ENCODE data around the gene NREP.

Gene NREP

DNA sequence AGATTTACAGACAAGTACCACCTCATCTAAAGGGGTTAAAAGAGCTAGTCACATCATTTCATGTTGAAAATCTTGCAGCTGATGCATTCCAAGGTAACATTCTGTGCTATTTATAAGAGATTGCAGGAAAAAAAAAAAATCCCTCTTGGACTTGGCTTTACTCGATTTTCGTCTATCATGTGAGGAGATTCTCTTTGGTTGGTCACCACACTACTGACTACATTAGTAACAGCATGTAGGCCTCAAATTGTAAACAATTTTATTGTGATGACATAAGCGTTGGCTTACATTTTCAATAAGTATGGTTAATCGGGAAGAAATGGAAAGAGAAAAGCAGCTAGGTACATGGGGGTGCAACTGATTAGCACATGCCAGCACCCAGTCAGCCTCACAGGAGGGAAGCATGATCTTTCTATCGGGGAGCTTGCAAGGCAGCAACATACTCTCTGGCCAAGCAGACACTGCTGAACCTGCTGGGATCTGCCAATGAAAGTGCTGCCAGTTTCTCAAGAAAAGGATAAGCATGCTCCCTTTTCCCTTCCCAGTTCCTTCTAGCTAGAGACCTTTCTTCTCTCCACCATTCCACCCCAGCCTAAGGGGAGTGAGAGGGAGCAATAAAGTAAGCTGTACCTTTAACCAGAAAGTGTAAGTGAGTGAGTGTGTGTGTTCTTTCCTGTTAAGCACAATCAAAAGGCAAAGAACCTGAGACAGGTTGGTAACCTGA is 7.5 kb downstream of the NREP start:
- in situ Hi-C loops (cut with HindIII; ENCODE audit: low sequenced_read_pairs): no loop called here
- TF ChIP-seq, protein P1, sequence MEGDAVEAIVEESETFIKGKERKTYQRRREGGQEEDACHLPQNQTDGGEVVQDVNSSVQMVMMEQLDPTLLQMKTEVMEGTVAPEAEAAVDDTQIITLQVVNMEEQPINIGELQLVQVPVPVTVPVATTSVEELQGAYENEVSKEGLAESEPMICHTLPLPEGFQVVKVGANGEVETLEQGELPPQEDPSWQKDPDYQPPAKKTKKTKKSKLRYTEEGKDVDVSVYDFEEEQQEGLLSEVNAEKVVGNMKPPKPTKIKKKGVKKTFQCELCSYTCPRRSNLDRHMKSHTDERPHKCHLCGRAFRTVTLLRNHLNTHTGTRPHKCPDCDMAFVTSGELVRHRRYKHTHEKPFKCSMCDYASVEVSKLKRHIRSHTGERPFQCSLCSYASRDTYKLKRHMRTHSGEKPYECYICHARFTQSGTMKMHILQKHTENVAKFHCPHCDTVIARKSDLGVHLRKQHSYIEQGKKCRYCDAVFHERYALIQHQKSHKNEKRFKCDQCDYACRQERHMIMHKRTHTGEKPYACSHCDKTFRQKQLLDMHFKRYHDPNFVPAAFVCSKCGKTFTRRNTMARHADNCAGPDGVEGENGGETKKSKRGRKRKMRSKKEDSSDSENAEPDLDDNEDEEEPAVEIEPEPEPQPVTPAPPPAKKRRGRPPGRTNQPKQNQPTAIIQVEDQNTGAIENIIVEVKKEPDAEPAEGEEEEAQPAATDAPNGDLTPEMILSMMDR (IDR thresholded peaks at IDR 0.05; ENCODE audit: low read depth, low read length, missing control alignments): no peak
- no peak for DNase-seq (ENCODE audit: low read depth)
- H3K4me3 ChIP-seq (ENCODE audit: low read depth, low read length): no peak overlapping the region

DNA sequence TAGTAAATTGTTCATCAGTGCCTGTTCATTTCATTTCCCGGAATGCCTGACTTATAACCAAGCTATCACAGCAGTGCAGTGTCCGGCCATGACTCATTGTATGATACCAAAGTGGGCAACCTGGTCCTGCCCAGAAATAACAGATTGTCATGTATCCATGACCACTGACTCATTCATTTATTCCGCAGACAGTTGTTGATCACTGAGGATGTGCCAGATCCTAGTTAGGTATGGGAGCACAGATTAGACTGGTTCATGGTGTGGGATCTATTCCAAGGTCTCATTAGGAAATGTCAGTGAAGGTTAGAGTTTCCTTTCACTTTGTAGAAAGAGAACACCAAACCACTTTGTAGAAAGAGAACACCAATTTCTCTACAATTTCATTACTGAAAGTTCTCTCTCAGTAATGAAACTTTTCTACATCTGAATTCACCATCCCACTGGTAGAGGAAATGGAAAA is 8.7 kb downstream of the NREP start:
- in situ Hi-C loops (cut with HindIII; ENCODE audit: low sequenced_read_pairs): no loop called here
- TF ChIP-seq, protein P1 (IDR thresholded peaks at IDR 0.05; ENCODE audit: low read depth, low read length, missing control alignments): no peak
- DNase-seq (ENCODE audit: low read depth): peak; percentile 70
- no peak overlapping the region for H3K4me3 ChIP-seq (ENCODE audit: low read depth, low read length)

DNA sequence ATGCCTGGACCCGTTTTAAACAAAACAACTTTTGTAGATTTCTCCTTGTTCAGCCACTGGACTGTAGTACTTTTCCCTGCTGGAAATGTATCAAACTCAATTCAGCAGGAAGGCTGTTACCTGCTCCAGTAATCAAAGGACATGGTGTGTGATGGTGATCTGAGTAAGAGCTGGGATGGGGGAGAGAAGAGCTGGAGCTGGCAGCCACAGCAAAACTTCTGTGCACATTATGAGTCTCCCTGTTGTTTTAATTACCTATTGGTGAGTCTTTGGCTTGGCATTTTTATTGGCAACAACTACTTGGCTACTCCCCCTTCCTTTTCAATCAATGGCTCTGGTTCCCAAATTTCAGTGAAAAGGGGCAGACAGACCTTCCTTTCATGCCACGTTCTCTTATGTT is 9.7 kb downstream of the NREP start:
- in situ Hi-C loops (cut with HindIII; ENCODE audit: low sequenced_read_pairs): no loop called here
- TF ChIP-seq, protein P1 (IDR thresholded peaks at IDR 0.05; ENCODE audit: low read depth, low read length, missing control alignments): no peak
- no peak for DNase-seq (ENCODE audit: low read depth)
- no peak overlapping the region for H3K4me3 ChIP-seq (ENCODE audit: low read depth, low read length)

DNA sequence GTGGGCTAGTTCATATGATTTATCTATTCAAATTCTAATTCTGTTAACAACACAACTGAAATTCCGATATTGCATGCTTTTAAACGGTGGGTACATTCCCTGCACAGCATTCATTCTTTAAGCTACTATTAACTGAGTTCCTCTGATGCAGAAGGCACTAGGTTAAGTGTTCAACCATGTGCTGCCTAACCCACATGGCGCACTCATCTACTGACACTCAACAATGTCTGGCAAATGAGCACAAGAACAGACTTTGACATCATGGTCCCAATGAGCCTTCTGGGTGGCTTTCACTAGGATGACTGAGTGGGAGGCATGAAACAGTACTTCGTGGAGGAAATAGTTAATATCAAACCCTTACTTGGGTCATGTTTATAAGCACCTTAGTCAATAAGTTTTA is 10.2 kb downstream of the NREP start:
- in situ Hi-C loops (cut with HindIII; ENCODE audit: low sequenced_read_pairs): no loop called here
- no peak for DNase-seq (ENCODE audit: low read depth)
- TF ChIP-seq, protein P1 (IDR thresholded peaks at IDR 0.05; ENCODE audit: low read depth, low read length, missing control alignments): no peak
- H3K4me3 ChIP-seq (ENCODE audit: low read depth, low read length): no peak overlapping the region

DNA sequence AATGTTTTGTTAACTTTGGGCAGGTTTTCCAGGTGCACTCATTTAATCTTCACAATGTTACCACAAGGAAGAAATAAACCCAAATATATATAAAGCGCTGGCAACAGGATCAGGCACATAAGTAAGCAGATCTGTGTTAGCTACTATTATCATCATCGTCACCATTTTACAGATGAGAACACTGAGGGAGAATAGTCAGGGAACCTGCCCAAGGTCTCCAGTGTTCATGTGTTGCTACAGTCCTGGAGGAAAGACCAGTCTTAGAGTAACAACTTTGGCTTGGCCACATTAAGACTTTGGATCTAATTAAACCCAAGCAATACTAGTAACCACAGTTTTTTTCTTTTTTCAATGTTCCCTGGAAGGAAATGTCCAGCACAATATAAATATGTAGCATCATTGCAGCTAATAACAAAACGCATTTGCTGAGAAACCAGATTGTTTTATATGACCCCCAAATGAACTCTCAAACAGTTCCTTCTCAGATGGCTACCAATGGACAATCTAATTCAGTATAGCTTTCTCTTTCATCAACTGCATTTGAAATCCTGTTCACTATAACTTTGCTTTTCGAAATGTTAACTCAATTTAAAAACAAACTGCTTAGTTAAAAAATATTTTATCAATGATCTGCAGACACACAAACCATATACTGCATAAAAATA is 11.8 kb downstream of the NREP start:
- TF ChIP-seq, protein P1 (IDR thresholded peaks at IDR 0.05; ENCODE audit: low read depth, low read length, missing control alignments): no peak
- in situ Hi-C loops (cut with HindIII; ENCODE audit: low sequenced_read_pairs): no loop called here
- H3K4me3 ChIP-seq (ENCODE audit: low read depth, low read length): no peak overlapping the region
- DNase-seq (ENCODE audit: low read depth): no peak

DNA sequence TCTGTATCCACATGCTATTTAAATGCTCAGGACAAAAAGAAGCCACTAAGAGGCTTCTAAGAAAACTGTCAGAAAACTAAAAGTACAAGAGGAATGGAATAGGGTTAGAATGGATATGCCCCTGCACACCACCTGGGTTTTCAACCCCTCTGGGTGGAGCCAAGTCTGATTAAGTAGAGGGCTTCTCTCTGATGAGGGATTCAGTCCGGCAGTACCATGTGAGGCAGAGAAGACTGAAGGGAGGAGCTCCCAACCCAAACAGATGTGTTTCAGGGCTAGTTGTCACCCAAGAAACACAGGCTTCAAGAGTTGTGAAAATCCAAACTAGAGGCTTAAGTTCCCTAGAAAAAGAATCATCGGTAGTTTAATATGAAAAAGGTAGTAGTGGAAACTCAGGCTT is 12.5 kb downstream of the NREP start:
- no peak for DNase-seq (ENCODE audit: low read depth)
- TF ChIP-seq, protein P1 (IDR thresholded peaks at IDR 0.05; ENCODE audit: low read depth, low read length, missing control alignments): no peak
- in situ Hi-C loops (cut with HindIII; ENCODE audit: low sequenced_read_pairs): no loop called here
- no peak overlapping the region for H3K4me3 ChIP-seq (ENCODE audit: low read depth, low read length)
